ENCODE results near the gene STKLD1. TPM values are rescaled to one million over a fixed set of nuclear protein-coding genes. Genes with fewer than 3 reads are reported as not detected.

The STKLD1 gene
- total and polyA plus RNA-seq, 2 donors (not counting 1 experiment from before 2014, with no cell fraction given), result 0.18 to 1.1 TPM

DNA sequence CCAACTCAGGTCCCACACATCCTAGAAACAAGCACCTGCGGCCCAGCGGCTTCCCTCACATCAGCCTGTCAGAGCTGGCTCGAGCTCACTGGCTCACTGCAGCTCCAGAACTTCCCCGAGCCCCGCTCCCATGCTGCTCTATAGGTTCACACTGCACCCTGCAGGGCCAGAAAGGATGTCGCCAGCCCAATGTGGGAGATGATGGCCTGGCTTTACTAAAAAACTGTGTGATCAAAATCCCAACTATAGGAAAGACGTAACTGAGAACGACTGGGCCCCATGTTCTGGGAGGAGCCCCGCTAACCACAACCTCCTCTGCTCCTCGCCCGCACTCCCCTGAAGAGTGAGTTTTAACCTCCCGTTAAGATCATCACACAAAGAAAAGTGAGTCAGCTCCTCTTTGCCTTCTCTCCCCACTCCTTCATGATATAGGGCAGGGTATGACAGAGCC, 4.9 kb upstream of the STKLD1 start:
- POLR2A ChIA-PET, result no interaction called here

More for the DNA sequence above, 4.9 kb upstream of the STKLD1 start:
- H3K4me3 ChIP-seq (ENCODE audit: control extremely low read depth in 1 of 5, extremely low read depth in 1 of 5, insufficient read depth in 1 of 5, low read depth in 2 of 5, low read length in 4 of 5), result no peak overlapping the region
- ATAC-seq (ENCODE audit: low read depth) (no peak), DNase-seq (no peak)
- CTCF ChIA-PET, result interaction anchor here (1.0 to 2.5 kb wide), 3 partner anchors 15 to 185 kb away, joined by 3 to 11 read pairs (median 7); partner anchors contain the start of genes SURF1 and SURF2
- no peak overlapping the region for H2AFZ ChIP-seq (ENCODE audit: insufficient read depth, low read depth, low read length, poor library complexity, severe bottlenecking)
- H3K36me3 ChIP-seq (replicated peaks in 1 of 2; ENCODE audit: control extremely low read depth in 1 of 2, control insufficient read depth in 1 of 2, extremely low read depth in 1 of 2, insufficient read depth in 2 of 2, low read length in 1 of 2), result peaks cover 0 to 42% of the 10 kb centered on the region in 2 experiments
- H3K27me3 ChIP-seq (replicated peaks in 1 of 4; ENCODE audit: control extremely low read depth in 1 of 4, control insufficient read depth in 3 of 4, insufficient read depth in 4 of 4, low read length in 3 of 4), result no peaks in the 10 kb centered on the region
- H3K27ac ChIP-seq (ENCODE audit: low read length in 2 of 2), result peak overlapping the region; percentile 5 to 51
- no peaks in the 10 kb centered on the region for H3K9me3 ChIP-seq (ENCODE audit: control extremely low read depth in 1 of 3, control insufficient read depth in 2 of 3, insufficient read depth in 1 of 3, low read length in 2 of 3)
- peak overlapping the region; percentile 11 for H3K9ac ChIP-seq (ENCODE audit: low read length)
- H3K27ac Mint-ChIP-seq, result peak overlapping the region; percentile 0
- peak overlapping the region; percentile 41 for H3K4me2 ChIP-seq (replicated peaks; ENCODE audit: low read depth, low read length, poor library complexity, severe bottlenecking)
- TF ChIP-seq EZH2 (IDR thresholded peaks at IDR 0.05; ENCODE audit: borderline replicate concordance, insufficient read depth, low read depth, low read length, poor library complexity, severe bottlenecking) (no peak), CTCF (IDR thresholded peaks at IDR 0.05) (no peak)
- no peaks in the 10 kb centered on the region for H3K9me3 Mint-ChIP-seq (ENCODE audit: insufficient read depth)
- H3K4me3 Mint-ChIP-seq, result peak overlapping the region; percentile 18
- H3K4me1 Mint-ChIP-seq, result peaks cover 57% of the 10 kb centered on the region
- peaks cover 33 to 52% of the 10 kb centered on the region in 2 donors for H3K4me1 ChIP-seq (ENCODE audit: control insufficient read depth in 2 of 2, insufficient read depth in 2 of 2, low read length in 2 of 2)
- intact Hi-C loops (cut with micrococcal nuclease), result no loop called here
- 37% methylated on average over 11 of the region's 12 CpGs for WGBS (ENCODE audit: insufficient coverage)
- no peaks in the 10 kb centered on the region for H3K27me3 Mint-ChIP-seq
- H3K79me2 ChIP-seq (ENCODE audit: control insufficient read depth, insufficient read depth, low read length), result peaks cover 96% of the 10 kb centered on the region
- peaks cover 92% of the 10 kb centered on the region for H4K20me1 ChIP-seq (ENCODE audit: control insufficient read depth, insufficient read depth, low read length, poor library complexity, severe bottlenecking)
